ENCODE results near the gene IGF1R.

DNA sequence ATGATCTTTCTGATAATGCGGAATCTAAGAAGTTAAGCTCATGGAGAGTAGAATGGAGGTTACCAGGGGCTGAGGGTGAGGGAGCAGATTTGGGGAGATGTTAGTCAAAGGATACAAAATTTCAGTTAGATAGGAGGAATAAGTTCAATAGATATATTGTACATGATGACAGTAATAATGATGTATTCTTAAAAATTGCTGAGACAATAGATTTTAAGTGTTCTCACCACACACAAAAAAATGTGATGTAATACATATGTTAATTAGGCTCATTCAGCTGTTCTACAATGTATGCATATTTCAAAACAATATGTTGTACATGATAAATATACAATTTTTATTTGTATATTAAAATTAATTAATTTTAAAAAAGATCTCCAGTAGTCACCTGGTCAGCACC, 277.9 kb downstream of the IGF1R start:
- TF ChIP-seq, protein P1, sequence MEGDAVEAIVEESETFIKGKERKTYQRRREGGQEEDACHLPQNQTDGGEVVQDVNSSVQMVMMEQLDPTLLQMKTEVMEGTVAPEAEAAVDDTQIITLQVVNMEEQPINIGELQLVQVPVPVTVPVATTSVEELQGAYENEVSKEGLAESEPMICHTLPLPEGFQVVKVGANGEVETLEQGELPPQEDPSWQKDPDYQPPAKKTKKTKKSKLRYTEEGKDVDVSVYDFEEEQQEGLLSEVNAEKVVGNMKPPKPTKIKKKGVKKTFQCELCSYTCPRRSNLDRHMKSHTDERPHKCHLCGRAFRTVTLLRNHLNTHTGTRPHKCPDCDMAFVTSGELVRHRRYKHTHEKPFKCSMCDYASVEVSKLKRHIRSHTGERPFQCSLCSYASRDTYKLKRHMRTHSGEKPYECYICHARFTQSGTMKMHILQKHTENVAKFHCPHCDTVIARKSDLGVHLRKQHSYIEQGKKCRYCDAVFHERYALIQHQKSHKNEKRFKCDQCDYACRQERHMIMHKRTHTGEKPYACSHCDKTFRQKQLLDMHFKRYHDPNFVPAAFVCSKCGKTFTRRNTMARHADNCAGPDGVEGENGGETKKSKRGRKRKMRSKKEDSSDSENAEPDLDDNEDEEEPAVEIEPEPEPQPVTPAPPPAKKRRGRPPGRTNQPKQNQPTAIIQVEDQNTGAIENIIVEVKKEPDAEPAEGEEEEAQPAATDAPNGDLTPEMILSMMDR (IDR thresholded peaks at IDR 0.05; ENCODE audit: borderline replicate concordance, extremely low read depth, low read length, poor library complexity, severe bottlenecking): no peak
- no peak for TF ChIP-seq EZH2 (IDR thresholded peaks at IDR 0.05; ENCODE audit: borderline replicate concordance, low read depth, low read length, severe bottlenecking)

All from DND-41 (cell line).